Measurements from ENCODE around the gene TRAFD1.

TRAFD1 gene

GRCh38 chr12:112175361-112176155, 50.2 kb downstream of the TRAFD1 start:
- no peak for DNase-seq (ENCODE audit: low read depth, low spot score)
- H3K9ac ChIP-seq (ENCODE audit: insufficient read length) = no peak overlapping the region
- TF ChIP-seq POLR2AphosphoS5 (IDR thresholded peaks at IDR 0.05; ENCODE audit: borderline replicate concordance, low read depth, low read length) (no peak), FOXP2 (optimal IDR thresholded peaks at IDR 0.05; ENCODE audit: control extremely low read depth, extremely low read length, insufficient read depth) (no peak), EZH2 (IDR thresholded peaks at IDR 0.05) (no peak)
- H3K9me3 ChIP-seq (ENCODE audit: low read depth, low read length) = no peaks in the 10 kb centered on the region
- no peak overlapping the region for H3K4me3 ChIP-seq
- no peak overlapping the region for H3K27ac ChIP-seq
- H3K36me3 ChIP-seq (ENCODE audit: insufficient read depth, low read length) = peaks cover 69% of the 10 kb centered on the region

DNA sequence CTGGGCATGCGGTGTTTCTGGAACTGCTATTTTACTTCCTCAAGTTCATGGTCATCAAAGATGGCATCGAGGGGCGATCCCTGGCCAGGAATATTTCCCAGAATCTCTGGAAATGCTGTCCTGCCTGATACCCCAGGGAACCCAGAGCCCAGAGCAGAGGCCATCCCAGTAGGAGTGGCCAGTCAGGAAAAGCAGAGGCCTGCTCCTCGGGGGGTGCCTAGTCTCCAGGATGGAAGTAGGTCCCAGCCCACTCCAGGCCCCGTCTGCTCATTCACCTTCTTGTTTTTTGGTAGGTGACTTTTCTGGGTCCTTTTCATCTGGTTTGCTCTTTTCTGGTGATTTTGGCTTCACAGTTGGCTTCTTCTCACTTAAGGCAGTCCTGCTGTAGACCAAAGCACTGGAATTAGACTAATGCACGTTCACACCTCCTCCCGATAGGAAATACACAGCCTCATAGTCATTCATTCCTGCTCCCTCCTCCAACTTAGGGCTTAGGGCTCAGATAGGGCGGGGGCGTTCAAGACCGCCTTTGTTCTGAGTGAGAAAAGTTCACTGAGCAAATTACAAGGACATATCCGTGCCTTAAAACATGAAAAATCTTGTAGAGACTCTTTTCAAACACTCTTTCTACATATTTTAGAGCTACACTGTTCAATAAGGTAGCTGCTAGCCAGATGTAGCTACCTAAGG, 51.1 kb downstream of the TRAFD1 start:
- no peak overlapping the region for H3K27ac ChIP-seq
- DNase-seq (ENCODE audit: low read depth, low spot score) = no peak
- peaks cover 67% of the 10 kb centered on the region for H3K36me3 ChIP-seq (ENCODE audit: insufficient read depth, low read length)
- no peak overlapping the region for H3K4me3 ChIP-seq
- no peaks in the 10 kb centered on the region for H3K9me3 ChIP-seq (ENCODE audit: low read depth, low read length)
- TF ChIP-seq EZH2 (IDR thresholded peaks at IDR 0.05) (no peak), POLR2AphosphoS5 (IDR thresholded peaks at IDR 0.05; ENCODE audit: borderline replicate concordance, low read depth, low read length) (no peak), FOXP2 (optimal IDR thresholded peaks at IDR 0.05; ENCODE audit: control extremely low read depth, extremely low read length, insufficient read depth) (no peak)
- no peak overlapping the region for H3K9ac ChIP-seq (ENCODE audit: insufficient read length)

DNA sequence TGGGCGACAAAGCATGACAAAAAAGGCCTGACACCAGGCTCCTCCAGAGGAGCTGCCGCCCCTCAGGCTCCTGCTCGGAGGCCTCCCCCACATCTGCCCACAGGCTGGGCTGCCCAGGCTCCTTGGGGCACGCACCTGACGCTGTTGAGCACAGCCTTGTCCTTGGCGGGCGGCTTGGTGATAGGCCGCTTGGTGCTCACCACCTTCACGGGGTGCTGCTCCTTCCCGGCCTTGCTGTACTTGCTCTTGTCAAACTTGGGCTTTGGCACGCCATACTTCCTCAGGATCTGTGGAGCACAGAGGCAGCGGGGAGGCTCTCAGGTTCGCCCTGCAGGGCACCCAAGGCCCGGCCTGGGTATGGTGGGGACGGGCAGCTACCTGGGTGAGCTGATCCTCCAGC, 53.4 kb downstream of the TRAFD1 start:
- H3K36me3 ChIP-seq (ENCODE audit: insufficient read depth, low read length) = peaks cover 73% of the 10 kb centered on the region
- H3K9me3 ChIP-seq (ENCODE audit: low read depth, low read length) = no peaks in the 10 kb centered on the region
- no peak for TF ChIP-seq FOXP2 (optimal IDR thresholded peaks at IDR 0.05; ENCODE audit: control extremely low read depth, extremely low read length, insufficient read depth)
- no peak overlapping the region for H3K9ac ChIP-seq (ENCODE audit: insufficient read length)
- no peak for DNase-seq (ENCODE audit: low read depth, low spot score)
- H3K4me3 ChIP-seq = no peak overlapping the region
- no peak overlapping the region for H3K27ac ChIP-seq

DNA sequence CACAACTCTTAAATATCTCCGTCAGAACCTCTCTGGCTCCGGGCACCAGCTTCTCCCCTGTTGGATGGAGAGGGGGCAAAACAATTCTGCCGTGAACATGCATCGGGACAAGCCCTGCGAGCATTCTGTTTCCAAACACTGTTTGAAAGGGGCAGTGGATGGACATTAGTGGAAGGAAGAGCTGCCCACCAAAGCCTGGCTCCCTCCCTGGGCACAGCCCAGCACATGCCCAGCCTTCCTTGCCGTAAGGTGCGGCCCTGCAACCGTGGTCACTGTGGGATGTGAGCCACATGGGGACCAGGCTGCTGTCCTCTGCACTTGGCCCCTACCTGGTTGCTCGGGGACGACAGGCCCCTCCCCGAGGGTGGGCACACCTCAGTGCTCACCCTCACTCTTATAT, 54.0 kb downstream of the TRAFD1 start:
- TF ChIP-seq POLR2AphosphoS5 (IDR thresholded peaks at IDR 0.05; ENCODE audit: borderline replicate concordance, low read depth, low read length) (no peak), FOXP2 (optimal IDR thresholded peaks at IDR 0.05; ENCODE audit: control extremely low read depth, extremely low read length, insufficient read depth) (no peak), EZH2 (IDR thresholded peaks at IDR 0.05) (no peak)
- Histone ChIP-seq H3K9ac (ENCODE audit: insufficient read length) (no peak overlapping the region), H3K36me3 (ENCODE audit: insufficient read depth, low read length) (peaks cover 78% of the 10 kb centered on the region), H3K9me3 (ENCODE audit: low read depth, low read length) (no peaks in the 10 kb centered on the region), H3K4me3 (no peak overlapping the region), H3K27ac (no peak overlapping the region)
- DNase-seq (ENCODE audit: low read depth, low spot score) = no peak

DNA sequence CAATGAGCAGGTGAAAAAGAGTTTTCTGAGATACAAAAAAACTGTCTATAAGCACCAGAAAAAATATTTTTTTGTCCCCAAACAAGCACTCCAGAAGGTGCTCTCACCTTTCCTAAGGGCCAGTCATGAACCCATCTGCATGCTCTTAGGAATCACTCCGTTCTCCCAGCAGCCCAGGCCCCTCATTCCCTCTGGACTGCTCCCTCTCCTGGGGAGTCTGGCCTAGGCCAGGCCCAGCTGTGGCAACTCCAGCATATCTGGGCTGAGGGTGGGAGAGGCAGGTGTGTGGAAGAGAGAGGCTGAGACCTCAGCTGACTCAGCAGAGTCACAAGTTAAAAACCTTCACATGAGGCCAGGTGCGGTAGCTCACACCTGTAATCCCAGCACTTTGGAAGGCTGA, 54.6 kb downstream of the TRAFD1 start:
- TF ChIP-seq FOXP2 (optimal IDR thresholded peaks at IDR 0.05; ENCODE audit: control extremely low read depth, extremely low read length, insufficient read depth) (no peak), EZH2 (IDR thresholded peaks at IDR 0.05) (no peak), POLR2AphosphoS5 (IDR thresholded peaks at IDR 0.05; ENCODE audit: borderline replicate concordance, low read depth, low read length) (no peak)
- no peaks in the 10 kb centered on the region for H3K9me3 ChIP-seq (ENCODE audit: low read depth, low read length)
- H3K36me3 ChIP-seq (ENCODE audit: insufficient read depth, low read length) = peaks cover 81% of the 10 kb centered on the region
- H3K27ac ChIP-seq = no peak overlapping the region
- DNase-seq (ENCODE audit: low read depth, low spot score) = no peak
- no peak overlapping the region for H3K4me3 ChIP-seq
- H3K9ac ChIP-seq (ENCODE audit: insufficient read length) = no peak overlapping the region

DNA sequence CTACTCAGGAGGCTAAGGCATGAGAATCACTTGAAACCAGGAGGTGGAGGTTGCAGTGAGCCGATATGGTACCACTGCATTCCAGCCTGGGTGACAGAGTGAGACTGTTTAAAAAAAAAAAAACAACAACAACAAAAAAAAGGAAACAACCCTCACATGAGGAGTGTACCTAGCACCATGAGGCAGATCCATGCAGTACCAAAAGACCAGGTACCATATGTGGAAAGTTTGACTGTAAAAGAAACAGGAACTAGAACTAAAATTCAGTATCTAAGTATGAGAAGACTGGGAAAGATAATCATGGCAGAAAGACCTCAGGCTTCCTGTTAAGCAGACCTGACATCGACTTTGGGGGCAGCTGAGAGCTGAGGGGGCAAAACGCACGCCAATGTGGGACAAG, 55.1 kb downstream of the TRAFD1 start:
- Histone ChIP-seq H3K36me3 (ENCODE audit: insufficient read depth, low read length) (peaks cover 81% of the 10 kb centered on the region), H3K9ac (ENCODE audit: insufficient read length) (no peak overlapping the region), H3K9me3 (ENCODE audit: low read depth, low read length) (no peaks in the 10 kb centered on the region), H3K27ac (no peak overlapping the region), H3K4me3 (no peak overlapping the region)
- TF ChIP-seq POLR2AphosphoS5 (IDR thresholded peaks at IDR 0.05; ENCODE audit: borderline replicate concordance, low read depth, low read length) (no peak), FOXP2 (optimal IDR thresholded peaks at IDR 0.05; ENCODE audit: control extremely low read depth, extremely low read length, insufficient read depth) (no peak), EZH2 (IDR thresholded peaks at IDR 0.05) (no peak)
- no peak for DNase-seq (ENCODE audit: low read depth, low spot score)

DNA sequence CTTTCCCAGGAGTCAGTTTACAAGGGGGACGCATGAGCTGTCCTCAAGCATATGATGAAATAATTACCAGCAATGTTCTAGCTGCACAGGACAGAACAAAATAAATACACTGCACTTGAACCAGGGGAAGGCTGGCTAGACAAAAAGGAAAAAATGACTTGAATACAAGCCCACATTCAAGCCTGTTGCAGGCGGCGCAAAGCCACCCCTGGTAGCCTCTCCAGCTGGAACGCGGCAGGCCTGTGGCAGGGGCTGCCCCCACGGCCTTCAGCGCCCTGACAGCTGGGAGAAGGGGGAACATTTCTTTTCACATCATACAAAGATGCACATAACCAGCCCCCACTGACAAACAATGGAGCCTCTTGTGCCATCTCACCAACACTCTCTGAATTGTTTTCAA, 57.1 kb downstream of the TRAFD1 start:
- TF ChIP-seq EZH2 (IDR thresholded peaks at IDR 0.05) = no peak
- no peak for TF ChIP-seq FOXP2 (optimal IDR thresholded peaks at IDR 0.05; ENCODE audit: control extremely low read depth, extremely low read length, insufficient read depth)
- Histone ChIP-seq H3K9me3 (ENCODE audit: low read depth, low read length) (no peaks in the 10 kb centered on the region), H3K4me3 (no peak overlapping the region), H3K27ac (no peak overlapping the region), H3K36me3 (ENCODE audit: insufficient read depth, low read length) (peaks cover 73% of the 10 kb centered on the region), H3K9ac (ENCODE audit: insufficient read length) (no peak overlapping the region)
- DNase-seq (ENCODE audit: low read depth, low spot score) = no peak

- Histone ChIP-seq H3K9ac (ENCODE audit: insufficient read length) (no peak overlapping the region), H3K9me3 (ENCODE audit: low read depth, low read length) (no peaks in the 10 kb centered on the region), H3K36me3 (ENCODE audit: insufficient read depth, low read length) (peaks cover 65% of the 10 kb centered on the region; the same call in 1 of the 2 replicates), H3K27ac (no peak overlapping the region), H3K4me3 (no peak overlapping the region)
- TF ChIP-seq EZH2 (IDR thresholded peaks at IDR 0.05) (no peak), POLR2AphosphoS5 (IDR thresholded peaks at IDR 0.05; ENCODE audit: borderline replicate concordance, low read depth, low read length) (no peak), FOXP2 (optimal IDR thresholded peaks at IDR 0.05; ENCODE audit: control extremely low read depth, extremely low read length, insufficient read depth) (no peak)
- DNase-seq (ENCODE audit: low read depth, low spot score) = no peak
Observed at GRCh38 chr12:112183141-112184021, 58.0 kb downstream of the TRAFD1 start.
